HS-5 (cell line): Measurements from ENCODE around the gene ASS1.

ENCODE experiments used
- DNase-seq: peaks from one replicate; pipeline ENCODE4 v3.0.0-alpha.2; 2012; ENCODE audit warnings: low read depth

The ASS1 gene

DNA sequence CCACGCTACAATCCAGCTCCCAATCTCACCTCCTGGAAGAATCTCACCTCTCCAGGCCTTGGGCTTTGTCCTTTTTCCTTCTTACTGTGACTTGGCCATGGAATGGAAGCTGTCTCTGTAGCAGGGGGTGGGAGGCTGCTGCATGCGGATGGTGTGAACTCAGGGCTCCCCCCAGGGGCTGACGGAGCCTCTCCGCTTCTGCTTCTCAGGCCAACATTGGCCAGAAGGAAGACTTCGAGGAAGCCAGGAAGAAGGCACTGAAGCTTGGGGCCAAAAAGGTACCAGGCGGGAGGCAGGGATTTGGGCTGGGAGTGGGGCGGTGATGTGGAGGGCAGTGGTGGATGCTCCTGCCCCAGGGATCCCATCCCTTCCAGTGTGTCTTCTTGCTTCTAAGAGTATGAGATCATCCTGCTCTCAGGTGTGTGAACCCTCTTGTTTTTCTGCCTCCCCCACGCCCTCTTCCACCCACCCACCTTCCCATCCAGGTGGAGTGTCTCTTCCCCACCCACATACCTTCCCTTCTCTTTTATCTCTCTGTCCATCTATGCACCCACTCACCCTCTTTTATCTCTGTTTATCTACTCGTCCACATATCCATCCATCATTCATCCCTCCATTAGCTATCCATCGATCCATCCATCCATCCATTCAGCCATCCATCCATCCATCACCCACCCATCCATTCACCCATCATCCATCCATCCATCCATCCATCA, 9.5 kb downstream of the ASS1 start:
- DNase-seq, result no peak

DNA sequence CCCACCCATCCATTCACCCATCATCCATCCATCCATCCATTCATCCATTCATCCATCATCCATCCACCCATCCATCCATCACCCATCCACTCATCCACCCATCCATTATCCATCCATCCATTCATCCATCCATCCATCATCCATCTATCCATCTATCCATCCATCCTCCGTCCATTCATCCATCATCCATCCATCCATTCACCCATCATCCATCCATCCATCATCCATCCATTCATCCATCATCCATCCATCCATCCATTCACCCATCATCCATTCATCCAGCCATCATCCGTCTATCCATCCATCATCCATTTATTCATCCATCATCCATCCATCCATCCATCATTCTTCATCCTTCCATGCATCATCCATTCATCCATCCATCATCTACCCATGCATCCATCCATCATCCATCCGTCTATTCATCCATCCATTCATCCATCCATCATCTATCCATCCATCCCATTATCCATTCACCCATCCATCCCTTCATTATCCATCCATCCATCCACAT, 10.1 kb downstream of the ASS1 start:
- DNase-seq, result no peak

DNA sequence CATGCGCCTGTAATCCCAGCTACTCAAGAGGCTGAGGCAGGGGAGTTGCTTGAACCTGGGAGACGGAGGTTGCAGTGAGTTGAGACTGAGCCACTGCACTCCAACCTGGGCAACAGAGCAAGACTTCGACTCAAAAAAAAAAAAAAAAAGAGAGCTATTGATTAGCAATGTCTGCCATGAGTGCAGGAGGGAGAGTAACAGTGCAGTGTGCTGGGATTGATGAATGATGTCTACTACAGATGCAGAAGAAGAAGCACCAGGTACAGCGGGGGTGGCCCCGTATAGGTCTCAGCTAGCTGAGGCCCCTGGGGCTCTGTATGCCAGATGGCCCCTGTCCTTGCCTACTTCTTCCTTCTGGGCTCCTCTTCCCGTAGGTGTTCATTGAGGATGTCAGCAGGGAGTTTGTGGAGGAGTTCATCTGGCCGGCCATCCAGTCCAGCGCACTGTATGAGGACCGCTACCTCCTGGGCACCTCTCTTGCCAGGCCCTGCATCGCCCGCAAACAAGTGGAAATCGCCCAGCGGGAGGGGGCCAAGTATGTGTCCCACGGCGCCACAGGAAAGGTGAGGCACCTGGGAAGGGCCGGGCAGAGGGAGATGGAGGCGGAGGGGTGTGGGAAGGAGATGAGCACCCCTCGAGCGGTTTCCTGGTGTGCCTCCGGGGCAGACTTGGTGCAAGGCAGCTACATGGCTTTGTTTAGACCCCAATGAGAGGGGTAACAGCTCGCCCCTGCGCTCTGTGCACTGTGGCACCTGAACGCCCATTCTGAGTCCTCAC, 13.5 kb downstream of the ASS1 start:
- no peak for DNase-seq

DNA sequence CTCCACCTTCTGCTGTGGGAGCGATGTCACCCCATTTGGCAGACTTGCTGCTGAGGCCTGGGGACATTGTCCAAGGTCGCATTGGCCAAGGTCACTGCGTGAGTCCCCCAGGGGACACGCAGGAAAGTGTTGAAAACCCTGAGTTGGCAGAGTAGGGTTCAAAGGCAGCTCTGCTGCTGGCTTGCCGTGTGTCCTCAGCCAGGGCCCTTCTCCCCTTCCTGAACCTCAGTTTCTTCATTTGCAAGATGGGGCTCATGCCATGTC, 14.0 kb downstream of the ASS1 start:
- no peak for DNase-seq

DNA sequence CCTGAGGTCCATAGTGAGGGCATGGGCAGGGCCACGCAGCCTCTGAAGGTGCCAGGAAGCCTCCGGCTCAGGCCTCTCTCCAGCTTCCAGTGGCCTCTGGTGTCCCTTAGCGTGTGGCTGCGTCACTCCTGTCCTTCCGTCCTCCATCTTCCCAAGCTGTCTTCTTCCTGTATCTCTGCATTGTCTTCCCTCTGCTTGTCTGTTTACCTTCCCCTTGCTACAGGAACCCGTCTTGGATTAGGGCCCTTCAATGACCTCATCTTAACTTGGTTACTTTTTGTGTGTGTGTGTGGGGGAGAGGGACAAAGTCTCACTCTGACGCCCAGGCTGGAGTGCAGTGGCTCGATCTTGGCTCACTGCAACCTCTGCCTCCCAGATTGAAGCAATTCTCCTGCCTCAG, 14.4 kb downstream of the ASS1 start:
- no peak for DNase-seq

DNA sequence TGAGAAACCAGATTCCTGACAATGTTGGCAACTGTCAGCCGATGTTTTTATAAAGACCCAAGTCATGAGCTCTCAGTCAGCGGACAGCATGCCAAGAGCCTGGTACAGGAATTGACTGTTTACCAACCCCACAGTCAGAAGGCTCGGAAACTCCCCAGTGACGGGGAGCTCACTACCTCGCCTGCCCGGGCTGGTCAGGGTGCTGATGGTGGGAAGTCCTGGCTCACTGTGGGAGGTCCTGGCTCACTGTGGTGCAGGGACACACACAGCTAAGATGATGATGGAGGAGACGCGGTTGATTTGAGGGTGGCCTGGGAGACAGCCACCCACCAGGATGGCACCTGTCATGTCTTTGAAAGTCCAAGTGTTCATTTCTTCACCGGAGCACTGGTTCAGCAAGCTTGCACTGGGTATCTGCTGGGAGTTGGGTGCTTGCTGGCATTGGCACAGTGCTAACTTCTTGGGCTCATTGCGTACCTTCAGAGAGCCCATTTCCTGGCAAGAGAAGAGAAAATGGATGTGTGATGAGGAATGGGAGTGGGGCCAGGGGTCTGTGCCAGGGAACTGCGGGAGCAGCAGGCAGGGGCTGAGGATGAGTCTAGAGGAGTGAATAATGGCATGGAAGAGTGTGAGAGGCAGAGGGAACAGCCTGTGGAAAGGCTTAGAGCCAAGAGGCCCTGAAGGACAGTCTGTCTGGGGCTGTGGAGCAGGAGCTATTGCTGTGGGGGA, 15.3 kb downstream of the ASS1 start:
- no peak for DNase-seq

DNA sequence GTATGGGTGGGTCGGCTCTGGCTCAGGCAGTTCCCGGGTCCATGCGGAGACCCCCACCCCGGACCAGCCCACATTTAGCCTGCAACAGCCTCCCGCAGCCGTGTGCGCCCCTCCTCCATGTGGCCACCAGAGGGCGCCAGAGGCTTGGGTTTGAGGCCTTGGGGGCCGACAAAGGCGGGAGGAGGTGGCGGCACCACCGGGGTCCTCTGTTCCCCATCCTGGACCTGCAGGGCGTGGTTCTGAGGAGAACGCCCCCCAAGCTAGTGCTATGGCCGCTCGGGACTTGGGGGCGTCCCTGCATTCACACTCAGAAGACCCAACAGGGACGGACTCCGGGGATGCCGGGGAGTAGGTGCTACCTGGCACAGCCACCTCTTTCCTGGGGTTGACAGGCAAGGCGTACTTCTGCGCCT, 16.5 kb downstream of the ASS1 start:
- DNase-seq, result no peak

DNA sequence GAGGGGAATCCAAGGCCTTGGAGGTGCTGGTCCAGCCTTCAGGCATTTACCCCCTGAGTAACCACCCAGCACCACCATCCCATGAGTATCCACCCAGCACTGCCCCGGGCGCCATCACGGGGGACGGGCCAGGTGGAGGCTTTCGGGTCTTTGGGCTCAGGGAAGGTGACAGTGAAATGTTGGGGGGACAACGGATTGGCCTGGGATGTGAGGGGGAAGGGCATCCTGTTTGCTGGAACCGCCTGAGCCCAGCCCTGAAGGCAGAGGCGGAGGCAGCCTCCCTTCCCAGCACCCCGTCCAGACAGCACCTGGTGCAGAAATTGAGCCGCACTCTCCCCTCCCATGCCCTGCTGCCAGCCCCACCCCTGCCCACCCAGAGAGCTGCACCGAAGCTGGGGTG, 17.0 kb downstream of the ASS1 start:
- DNase-seq, result no peak

DNA sequence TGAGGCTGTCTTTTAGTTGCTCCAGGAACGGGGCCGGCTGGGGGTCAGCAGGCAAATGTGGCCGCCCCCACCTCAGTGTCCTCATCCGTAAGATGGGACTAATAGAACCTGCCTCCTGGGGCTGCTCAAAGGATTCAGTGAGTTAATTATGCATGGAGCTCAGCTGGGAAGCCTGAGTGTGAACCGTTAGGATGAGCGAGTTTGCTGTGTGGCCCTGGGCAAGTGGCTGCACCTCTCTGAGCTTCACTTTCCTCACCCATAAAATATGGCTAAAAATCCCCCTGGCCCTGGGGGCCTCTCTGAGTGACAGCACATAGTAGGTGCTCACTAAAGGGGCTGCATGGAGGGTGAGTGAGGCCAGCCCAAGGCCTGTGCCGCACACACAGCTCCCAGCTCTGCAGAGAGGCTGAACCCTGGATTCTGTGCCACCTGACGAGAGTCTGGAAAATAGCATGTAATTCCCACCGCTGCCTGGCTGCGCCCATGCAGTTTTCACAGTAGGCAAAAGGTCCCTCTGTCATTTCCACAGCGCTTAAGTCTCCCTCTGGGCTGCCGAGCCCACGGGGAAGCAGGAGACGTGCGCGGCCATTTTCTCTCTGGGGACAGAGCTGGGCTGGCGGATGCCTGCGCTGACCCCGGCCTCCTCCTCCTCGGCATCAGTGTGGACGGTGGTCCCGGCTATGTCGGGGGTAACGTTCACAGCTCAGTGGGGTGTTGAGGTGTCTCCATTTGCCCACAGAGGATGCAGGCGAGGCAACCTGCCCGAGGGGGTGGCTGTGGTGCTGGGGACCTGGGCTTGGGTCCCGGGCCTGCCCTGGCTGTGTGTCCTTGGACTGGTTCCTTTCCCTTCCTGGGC, 18.2 kb downstream of the ASS1 start:
- DNase-seq, result no peak

DNA sequence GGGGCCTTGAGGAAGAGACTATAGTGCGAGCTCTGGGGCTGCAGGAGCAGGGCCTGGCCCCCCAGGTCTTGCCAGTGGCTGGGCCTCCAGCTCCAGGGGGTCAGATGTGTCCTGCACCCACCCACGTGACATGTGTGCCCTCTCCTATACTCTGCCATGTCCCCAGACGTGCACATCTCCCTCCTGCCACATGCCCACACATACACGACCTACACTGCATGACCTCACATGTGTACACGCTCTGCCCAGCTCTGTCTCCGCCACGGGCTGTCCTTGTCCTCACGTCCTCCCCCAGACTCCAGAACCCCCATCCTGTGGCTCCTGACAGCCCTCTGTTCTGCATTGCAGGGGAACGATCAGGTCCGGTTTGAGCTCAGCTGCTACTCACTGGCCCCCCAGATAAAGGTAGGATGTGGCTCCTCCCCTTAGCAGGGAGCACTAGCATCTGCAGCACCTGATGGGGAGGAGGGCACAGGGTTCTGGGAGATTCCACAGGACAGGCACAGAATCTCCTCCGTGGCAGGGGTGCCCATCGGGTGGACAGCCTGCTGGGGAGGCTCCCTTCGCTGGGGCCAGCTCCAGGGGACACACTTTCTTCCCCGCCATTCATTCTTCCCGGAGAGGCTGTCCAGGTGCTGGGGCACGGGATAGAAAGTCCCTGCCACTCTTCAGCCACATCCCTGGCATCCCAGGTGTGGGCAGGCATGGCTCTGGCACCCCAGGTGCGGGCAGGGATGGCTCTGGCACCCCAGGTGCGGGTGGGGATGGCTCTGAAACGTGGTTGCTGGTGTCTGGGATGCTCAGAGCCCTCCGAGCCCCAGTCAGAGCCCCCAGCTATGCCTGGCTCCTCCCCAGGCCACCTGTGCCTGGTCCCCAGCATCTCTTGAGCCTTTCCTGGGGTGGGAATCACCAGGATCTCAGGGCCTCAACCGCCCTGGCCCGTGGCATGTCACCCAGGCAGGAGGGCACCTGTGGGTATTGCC, 19.3 kb downstream of the ASS1 start:
- no peak for DNase-seq

DNA sequence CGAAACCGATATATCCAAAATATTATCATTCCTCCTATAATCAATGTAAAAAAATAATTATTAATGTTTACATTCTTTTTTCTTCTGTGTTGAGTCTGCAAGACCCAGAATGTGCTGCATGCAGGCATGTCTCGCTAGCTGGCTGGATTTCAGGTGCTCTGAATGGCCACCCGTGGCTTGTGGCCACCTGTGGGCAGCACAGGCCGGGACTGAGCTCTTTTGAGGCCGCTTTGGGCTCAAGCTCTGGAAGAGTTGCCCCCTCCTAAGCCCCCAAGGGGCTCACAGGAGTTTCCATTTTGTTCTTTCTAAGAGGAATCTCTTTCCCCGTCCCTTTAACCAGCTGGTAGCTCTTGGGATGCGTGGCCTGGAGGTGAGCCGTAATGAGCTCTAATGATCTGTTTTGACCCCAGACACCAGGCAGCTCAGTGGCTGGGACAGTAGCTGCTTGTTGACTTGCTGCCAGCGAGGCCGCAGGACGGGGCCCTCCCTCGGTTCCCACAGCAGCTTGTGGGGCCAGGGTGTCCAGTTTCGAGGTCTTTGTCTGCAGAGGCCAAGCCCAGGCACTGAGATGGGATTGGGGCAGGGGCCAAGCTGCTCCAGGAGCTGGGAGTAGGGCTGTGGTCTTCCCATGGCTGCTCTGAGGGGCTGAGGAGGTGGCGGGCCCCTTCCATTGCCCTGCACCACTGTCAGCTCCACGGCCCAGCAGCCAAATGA, 20.8 kb downstream of the ASS1 start:
- no peak for DNase-seq

DNA sequence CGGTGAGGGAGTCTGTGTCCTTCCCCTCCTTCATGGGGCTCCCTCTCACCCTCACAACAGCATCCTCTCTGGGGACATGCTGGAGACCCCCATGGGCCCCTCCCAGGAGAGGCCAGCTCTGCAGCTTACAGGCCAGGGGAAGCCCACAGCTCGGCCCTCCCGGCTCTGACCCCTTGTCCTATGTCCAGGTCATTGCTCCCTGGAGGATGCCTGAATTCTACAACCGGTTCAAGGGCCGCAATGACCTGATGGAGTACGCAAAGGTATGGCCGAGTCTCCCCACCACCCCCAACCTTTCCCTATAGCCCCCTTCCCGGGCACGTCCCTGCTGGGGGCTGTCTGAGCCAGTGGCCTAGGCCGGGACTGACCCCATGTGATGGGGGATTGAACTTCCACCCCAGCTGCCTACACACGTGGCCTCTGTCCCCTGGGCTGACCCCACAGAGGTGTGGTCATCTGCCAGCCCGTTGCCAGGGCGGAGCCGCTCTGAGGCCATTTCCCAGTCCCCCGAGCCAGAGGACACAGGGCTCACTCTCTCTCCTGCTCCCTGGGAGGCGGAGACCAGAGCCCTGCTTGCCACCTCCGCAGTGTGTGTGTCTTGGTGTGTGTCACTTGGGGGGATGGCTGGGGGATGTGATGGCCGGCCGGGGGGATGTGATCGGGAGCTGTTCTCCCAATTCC, 21.9 kb downstream of the ASS1 start:
- DNase-seq, result no peak

DNA sequence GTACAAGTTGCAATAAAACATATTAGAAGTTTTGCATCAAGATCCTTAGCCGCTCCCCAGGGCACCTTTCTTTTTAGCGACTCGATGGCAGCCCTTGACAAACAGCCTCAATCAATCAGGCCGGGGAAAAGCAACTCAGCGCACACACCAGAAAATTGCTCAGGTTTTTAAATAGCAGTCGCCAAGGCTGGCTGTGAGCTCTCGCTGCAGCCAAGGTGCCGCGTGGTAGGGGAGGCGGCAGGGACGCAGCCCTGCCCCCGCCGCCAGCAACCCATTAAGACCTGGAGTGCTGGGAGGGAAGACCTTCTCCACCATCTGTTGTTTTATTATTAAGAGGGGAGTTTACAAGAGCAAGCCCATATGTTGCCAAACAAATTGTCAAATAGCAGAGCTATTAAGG, 22.6 kb downstream of the ASS1 start:
- no peak for DNase-seq

DNA sequence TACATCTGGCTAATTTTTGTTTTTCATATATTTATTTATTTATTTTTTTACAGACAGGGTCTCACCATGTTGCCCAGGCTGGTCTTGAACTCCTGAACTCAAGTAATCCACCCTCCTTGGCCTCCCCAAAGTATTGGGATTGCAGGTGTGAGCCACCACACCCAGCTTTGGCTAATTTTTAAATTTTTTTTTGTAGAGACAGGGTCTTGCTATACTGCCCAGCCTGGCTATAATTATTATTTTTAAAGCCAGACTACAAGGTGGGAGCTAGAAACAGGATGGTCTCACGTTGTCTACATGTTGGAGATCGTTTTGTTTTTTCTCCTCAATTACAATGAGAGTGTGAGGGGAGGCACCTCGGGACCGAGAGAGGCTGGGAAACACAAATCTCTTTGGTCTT, 23.8 kb downstream of the ASS1 start:
- no peak for DNase-seq

DNA sequence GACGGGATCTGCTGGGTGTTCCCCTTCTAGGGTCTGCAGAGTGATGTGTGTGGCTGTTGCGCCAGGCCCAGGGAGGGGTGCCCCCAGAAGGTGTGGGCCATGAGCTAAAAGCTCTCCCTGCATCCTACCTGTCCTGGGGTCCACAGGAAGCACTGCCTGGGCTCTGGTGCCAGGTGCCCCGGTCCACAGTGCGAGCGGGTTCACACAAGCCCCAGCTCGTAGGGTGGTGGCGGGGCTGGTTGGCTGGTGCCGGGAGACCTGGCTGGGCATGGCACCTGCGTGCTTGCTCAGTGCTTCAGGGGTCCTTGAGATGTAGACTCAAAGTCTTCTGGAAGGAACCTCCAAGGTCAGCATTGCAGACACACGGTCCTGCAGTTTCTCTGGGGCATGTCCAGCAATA, 25.5 kb downstream of the ASS1 start:
- DNase-seq, result no peak

DNA sequence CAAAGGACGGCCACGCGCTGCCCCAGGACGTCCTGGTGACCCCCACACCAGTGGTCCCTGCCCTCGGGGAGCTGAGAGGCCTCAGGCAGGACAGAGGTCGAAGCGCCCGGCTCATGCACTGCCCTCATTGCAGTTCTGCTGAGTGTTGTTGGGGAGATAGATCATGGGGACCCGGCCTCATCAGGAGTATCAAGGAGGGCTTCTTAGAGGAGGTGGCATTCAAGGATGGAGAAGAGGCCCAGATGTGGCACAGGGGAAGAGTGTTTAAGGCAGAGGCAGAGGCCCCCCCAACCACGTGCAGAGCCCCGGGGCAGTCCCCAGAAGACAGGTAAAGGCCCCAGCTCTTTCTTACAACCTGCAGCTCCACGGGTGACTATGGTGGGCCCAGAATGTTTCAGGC, 26.2 kb downstream of the ASS1 start:
- no peak for DNase-seq

DNA sequence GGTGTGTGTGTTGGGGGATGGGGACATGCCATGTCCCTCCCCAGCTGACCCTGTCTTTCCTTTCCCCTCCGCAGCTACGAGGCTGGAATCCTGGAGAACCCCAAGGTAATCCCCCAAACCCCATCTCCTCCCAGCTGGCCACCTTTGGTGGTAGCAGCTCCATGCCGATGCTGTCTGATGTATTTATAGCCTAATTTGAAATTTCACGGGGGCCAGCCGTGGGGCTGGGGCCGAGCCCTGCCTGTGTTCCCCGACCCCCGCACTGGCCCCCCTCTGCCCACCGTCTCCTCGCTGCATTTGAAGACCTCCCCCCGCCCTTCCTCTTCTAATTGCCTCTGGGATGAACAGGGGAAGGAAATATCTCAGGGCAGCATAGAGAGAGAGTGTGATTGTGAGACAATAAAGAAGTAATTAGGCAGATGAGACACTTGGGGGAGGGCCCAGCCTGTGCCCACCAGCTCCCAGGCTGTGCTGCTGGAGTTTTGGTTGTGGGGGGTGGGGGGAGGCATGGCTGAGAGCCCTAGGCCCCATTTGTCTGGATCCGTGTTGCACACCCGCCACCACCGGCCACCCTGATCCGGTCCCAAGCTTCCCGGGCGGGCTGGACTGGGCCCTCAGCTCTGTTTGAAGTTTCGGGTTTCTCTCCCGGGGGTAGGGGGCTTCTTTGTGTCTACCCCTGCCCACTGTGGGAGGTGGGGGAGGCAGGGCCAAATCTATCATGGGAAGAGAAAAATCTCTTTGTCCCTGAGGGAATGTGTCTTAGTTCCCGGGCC, 26.8 kb downstream of the ASS1 start:
- no peak for DNase-seq

DNA sequence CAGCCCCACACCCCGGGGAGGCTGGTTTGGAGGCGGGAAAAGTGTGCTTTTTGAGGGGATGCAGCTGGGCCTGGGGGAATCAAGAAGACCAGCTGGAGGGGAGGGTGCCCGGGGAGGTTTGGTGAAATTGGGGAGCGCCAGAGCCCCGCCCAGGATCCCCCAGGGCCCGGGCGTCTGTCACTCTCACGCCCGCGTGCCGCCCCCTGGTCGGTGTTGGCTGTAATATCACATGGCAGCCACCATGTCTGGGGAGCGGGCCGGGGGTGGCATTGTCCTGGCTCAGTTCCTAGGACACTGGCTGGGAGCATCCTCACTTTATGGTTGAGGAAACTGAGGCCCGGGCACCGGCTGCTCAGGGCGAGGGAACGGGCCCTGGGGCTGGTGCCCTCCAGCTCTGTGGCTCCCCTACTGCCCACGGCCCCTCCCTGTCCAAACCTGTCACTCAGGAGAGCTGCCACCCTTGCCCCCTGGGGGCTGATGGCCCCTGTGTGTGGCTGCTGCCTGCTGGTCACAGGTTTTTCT, 27.5 kb downstream of the ASS1 start:
- DNase-seq, result no peak

DNA sequence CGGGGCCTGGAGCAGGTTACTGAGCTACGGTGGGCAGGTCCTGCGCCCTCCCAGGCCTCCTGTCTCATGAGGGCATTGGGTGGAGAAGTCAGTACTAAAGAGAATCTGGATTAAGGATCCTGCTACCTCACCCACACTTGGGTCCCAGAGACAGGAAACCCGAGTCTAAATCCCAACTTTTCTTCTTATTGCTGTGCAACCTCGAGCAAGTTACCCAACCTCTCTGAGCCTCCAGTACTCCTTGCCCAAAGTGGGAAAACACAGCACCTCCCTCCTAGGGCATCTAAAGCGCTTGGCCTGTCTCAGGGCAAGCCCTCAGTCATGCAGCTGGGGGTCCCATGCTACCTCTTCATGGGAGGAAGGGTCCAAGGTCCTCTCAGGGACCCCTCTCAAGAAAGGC, 28.2 kb downstream of the ASS1 start:
- no peak for DNase-seq
